HepG2 (cell line): ENCODE data around the gene BCAS3. TPM values are rescaled to one million over a fixed set of nuclear protein-coding genes. Genes with fewer than 3 reads are reported as not detected.

Experiments used
- ARHGAP35 ChIP-seq: sonication (generic); formaldehyde crosslinking; IDR thresholded peaks from 2 replicates; pipeline ENCODE4 v1.9.0; 2022; ENCODE audit warnings: mild to moderate bottlenecking, inconsistent platforms, moderate library complexity, missing genetic modification reagents, borderline replicate concordance
- CCDC6 ChIP-seq: sonication (generic); formaldehyde crosslinking; IDR thresholded peaks from 2 replicates; pipeline ENCODE4 v1.8.1; 2022; ENCODE audit warnings: mild to moderate bottlenecking, missing genetic modification reagents, moderate library complexity
- CENPX ChIP-seq: sonication (generic); formaldehyde crosslinking; IDR thresholded peaks from 2 replicates; pipeline ENCODE4 v1.9.0; 2021; ENCODE audit warnings: mild to moderate bottlenecking, missing genetic modification reagents, moderate library complexity
- FOXM1 ChIP-seq: sonication (generic); formaldehyde crosslinking; IDR thresholded peaks from 2 replicates; pipeline ENCODE4 v1.5.0; 2020; ENCODE audit warnings: missing genetic modification reagents
- MLLT10 ChIP-seq: sonication (generic); formaldehyde crosslinking; IDR thresholded peaks from 2 replicates; pipeline ENCODE4 v1.4.0; 2020; ENCODE audit warnings: missing genetic modification reagents
- PAF1 ChIP-seq: IDR thresholded peaks from 2 replicates; pipeline ENCODE4 v1.6.1; 2016; ENCODE audit warnings: missing genetic modification reagents, missing compliant biosample characterization
- PHF20 ChIP-seq: sonication (generic); formaldehyde crosslinking; IDR thresholded peaks from 2 replicates; pipeline ENCODE4 v1.5.0; 2020; ENCODE audit warnings: mild to moderate bottlenecking, missing genetic modification reagents
- PRMT3 ChIP-seq: sonication (generic); formaldehyde crosslinking; IDR thresholded peaks from 2 replicates; pipeline ENCODE4 v1.8.1; 2022; ENCODE audit warnings: low read depth, mild to moderate bottlenecking, moderate library complexity, missing genetic modification reagents, borderline replicate concordance
- RXRB ChIP-seq: IDR thresholded peaks from 2 replicates; pipeline ENCODE4 v1.6.1; 2016; ENCODE audit warnings: borderline replicate concordance, missing genetic modification reagents, missing compliant biosample characterization
- SMAD3 ChIP-seq: sonication (generic); formaldehyde crosslinking; IDR thresholded peaks from 2 replicates; pipeline ENCODE4 v1.4.0; 2020; ENCODE audit warnings: missing genetic modification reagents
- ZNF572 ChIP-seq: sonication (generic); formaldehyde crosslinking; IDR thresholded peaks from 2 replicates; pipeline ENCODE4 v1.5.1; 2020; ENCODE audit warnings: mild to moderate bottlenecking, missing genetic modification reagents
- ZNF577 ChIP-seq: sonication (generic); formaldehyde crosslinking; IDR thresholded peaks from 2 replicates; pipeline ENCODE4 v1.4.0; 2020; ENCODE audit warnings: mild to moderate bottlenecking, low read depth, missing genetic modification reagents, borderline replicate concordance
- ZNF709 ChIP-seq: sonication (generic); formaldehyde crosslinking; IDR thresholded peaks from 2 replicates; pipeline ENCODE4 v1.5.0; 2020; ENCODE audit warnings: mild to moderate bottlenecking, missing genetic modification reagents
- ZNF772 ChIP-seq: sonication (generic); formaldehyde crosslinking; IDR thresholded peaks from 2 replicates; pipeline ENCODE4 v1.5.0; 2020; ENCODE audit warnings: mild to moderate bottlenecking, missing genetic modification reagents
- ZNF780A ChIP-seq: sonication (generic); formaldehyde crosslinking; IDR thresholded peaks from 2 replicates; pipeline ENCODE4 v1.8.0; 2022; ENCODE audit warnings: mild to moderate bottlenecking, missing genetic modification reagents, moderate library complexity
- polyA plus RNA-seq, 8 experiments: library from polyadenylated mRNA; depleted of rRNA in 3 of 8; stranded (reverse) in 7 of 8; unstranded in 1 of 8; fragments of >200 nt; fragmentation: Illumina TruSeq in 4 of 8; extraction: Trizol in 4 of 8; gene quantifications; 2 replicates each; pipeline versions ENCODE4 v1.2.1 to v1.2.3, GENCODE V29; 2011 to 2016; ENCODE audit warnings: low read depth in 4 of 8, missing spikeins in 1 of 8, mixed read lengths in 1 of 8; ENCODE audit not compliant: insufficient read depth in 1 of 8
- total RNA-seq, 5 experiments: library from RNA; depleted of rRNA; stranded (reverse); fragments of >200 nt; fragmentation: Illumina TruSeq; extraction: Trizol; gene quantifications; 2 replicates each; pipeline ENCODE4 v1.2.3, GENCODE V29; 2016; ENCODE audit warnings: low read depth in 1 of 5
- TF ChIP-seq, protein P1 (sequence below): sonication (generic); formaldehyde crosslinking; IDR thresholded peaks from 2 replicates; pipeline ENCODE4 v1.4.0; 2020; ENCODE audit warnings: missing genetic modification reagents
- TF ChIP-seq, protein P2 (sequence below): IDR thresholded peaks from 2 replicates; pipeline ENCODE4 v1.6.1; 2016
- TF ChIP-seq, protein P3 (sequence below): sonication (generic); formaldehyde crosslinking; IDR thresholded peaks from 2 replicates; pipeline ENCODE4 v1.4.0; 2020; ENCODE audit warnings: missing genetic modification reagents, borderline replicate concordance
- TF ChIP-seq, protein P4 (sequence below): sonication (generic); formaldehyde crosslinking; IDR thresholded peaks from 2 replicates; pipeline ENCODE4 v1.9.0; 2021; ENCODE audit warnings: missing genetic modification reagents, borderline replicate concordance

The BCAS3 gene
- total and polyA plus RNA-seq, 2 of the 13 experiments (the other 11 are each of a cell fraction or from before 2014, with no cell fraction given) = 10.7 to 11.2 TPM

DNA sequence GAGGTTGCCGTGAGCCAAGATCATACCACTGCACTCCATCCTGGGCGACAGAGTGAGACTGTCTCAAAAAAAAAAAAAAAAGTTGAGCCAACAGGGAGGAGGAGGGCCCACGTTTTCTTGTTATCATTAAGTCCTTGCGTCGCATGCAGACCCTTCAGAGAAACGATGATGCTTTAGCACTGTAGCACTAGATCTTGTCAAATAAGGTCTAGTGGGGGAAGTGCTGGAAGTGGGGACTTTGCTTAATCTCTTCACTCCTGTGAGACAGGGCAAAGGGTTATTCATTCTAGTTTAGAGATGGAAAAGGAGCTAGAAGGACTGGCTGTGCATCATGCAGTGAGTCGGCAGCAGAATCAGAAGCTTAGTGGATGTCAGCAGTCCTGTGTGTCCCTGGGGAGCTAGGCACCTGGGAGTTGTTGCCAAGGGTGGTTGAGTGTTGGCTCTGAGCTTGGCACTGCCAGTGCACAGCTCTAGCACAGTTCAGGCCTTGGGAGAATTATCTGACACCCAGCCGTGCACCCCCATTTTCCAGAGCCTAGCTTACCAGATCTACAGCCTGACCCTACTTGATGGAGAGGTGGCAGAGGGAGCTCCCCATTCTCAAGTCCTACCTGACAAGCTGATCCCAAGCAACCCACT, 688.5 kb downstream of the BCAS3 start (continued):
- TF ChIP-seq, protein P1, sequence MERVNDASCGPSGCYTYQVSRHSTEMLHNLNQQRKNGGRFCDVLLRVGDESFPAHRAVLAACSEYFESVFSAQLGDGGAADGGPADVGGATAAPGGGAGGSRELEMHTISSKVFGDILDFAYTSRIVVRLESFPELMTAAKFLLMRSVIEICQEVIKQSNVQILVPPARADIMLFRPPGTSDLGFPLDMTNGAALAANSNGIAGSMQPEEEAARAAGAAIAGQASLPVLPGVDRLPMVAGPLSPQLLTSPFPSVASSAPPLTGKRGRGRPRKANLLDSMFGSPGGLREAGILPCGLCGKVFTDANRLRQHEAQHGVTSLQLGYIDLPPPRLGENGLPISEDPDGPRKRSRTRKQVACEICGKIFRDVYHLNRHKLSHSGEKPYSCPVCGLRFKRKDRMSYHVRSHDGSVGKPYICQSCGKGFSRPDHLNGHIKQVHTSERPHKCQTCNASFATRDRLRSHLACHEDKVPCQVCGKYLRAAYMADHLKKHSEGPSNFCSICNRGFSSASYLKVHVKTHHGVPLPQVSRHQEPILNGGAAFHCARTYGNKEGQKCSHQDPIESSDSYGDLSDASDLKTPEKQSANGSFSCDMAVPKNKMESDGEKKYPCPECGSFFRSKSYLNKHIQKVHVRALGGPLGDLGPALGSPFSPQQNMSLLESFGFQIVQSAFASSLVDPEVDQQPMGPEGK = no peak
- no peak for TF ChIP-seq ZNF772 (CRISPR knock-in tag)
- TF ChIP-seq, protein P2, sequence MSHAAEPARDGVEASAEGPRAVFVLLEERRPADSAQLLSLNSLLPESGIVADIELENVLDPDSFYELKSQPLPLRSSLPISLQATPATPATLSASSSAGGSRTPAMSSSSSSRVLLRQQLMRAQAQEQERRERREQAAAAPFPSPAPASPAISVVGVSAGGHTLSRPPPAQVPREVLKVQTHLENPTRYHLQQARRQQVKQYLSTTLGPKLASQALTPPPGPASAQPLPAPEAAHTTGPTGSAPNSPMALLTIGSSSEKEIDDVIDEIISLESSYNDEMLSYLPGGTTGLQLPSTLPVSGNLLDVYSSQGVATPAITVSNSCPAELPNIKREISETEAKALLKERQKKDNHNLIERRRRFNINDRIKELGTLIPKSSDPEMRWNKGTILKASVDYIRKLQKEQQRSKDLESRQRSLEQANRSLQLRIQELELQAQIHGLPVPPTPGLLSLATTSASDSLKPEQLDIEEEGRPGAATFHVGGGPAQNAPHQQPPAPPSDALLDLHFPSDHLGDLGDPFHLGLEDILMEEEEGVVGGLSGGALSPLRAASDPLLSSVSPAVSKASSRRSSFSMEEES (CRISPR knock-in tag) = no peak
- no peak for TF ChIP-seq RXRB (CRISPR knock-in tag)
- TF ChIP-seq, protein P3, sequence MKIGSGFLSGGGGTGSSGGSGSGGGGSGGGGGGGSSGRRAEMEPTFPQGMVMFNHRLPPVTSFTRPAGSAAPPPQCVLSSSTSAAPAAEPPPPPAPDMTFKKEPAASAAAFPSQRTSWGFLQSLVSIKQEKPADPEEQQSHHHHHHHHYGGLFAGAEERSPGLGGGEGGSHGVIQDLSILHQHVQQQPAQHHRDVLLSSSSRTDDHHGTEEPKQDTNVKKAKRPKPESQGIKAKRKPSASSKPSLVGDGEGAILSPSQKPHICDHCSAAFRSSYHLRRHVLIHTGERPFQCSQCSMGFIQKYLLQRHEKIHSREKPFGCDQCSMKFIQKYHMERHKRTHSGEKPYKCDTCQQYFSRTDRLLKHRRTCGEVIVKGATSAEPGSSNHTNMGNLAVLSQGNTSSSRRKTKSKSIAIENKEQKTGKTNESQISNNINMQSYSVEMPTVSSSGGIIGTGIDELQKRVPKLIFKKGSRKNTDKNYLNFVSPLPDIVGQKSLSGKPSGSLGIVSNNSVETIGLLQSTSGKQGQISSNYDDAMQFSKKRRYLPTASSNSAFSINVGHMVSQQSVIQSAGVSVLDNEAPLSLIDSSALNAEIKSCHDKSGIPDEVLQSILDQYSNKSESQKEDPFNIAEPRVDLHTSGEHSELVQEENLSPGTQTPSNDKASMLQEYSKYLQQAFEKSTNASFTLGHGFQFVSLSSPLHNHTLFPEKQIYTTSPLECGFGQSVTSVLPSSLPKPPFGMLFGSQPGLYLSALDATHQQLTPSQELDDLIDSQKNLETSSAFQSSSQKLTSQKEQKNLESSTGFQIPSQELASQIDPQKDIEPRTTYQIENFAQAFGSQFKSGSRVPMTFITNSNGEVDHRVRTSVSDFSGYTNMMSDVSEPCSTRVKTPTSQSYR (CRISPR knock-in tag) = no peak
- no peak for TF ChIP-seq PHF20
- TF ChIP-seq FOXM1 (CRISPR knock-in tag) = no peak
- TF ChIP-seq ZNF572 (CRISPR knock-in tag) = no peak
- TF ChIP-seq CCDC6 (CRISPR knock-in tag) = peak; percentile 4; the same call in 1 of the 2 replicates
- no peak for TF ChIP-seq MLLT10 (CRISPR knock-in tag)
- no peak for TF ChIP-seq ZNF709 (CRISPR knock-in tag)
- TF ChIP-seq PAF1 (CRISPR knock-in tag) = no peak
- TF ChIP-seq, protein P4, sequence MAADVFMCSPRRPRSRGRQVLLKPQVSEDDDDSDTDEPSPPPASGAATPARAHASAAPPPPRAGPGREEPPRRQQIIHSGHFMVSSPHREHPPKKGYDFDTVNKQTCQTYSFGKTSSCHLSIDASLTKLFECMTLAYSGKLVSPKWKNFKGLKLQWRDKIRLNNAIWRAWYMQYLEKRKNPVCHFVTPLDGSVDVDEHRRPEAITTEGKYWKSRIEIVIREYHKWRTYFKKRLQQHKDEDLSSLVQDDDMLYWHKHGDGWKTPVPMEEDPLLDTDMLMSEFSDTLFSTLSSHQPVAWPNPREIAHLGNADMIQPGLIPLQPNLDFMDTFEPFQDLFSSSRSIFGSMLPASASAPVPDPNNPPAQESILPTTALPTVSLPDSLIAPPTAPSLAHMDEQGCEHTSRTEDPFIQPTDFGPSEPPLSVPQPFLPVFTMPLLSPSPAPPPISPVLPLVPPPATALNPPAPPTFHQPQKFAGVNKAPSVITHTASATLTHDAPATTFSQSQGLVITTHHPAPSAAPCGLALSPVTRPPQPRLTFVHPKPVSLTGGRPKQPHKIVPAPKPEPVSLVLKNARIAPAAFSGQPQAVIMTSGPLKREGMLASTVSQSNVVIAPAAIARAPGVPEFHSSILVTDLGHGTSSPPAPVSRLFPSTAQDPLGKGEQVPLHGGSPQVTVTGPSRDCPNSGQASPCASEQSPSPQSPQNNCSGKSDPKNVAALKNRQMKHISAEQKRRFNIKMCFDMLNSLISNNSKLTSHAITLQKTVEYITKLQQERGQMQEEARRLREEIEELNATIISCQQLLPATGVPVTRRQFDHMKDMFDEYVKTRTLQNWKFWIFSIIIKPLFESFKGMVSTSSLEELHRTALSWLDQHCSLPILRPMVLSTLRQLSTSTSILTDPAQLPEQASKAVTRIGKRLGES (CRISPR knock-in tag) = no peak
- peak; percentile 8; the same call in 1 of the 2 replicates for TF ChIP-seq ZNF780A (CRISPR knock-in tag)
- TF ChIP-seq ZNF577 (CRISPR knock-in tag) = no peak
- TF ChIP-seq PRMT3 (CRISPR knock-in tag) = no peak; the same call in none of the 2 replicates
- no peak for TF ChIP-seq CENPX (CRISPR knock-in tag)
- 0 out of 2 replicates have a peak, but pooled peaks have one; percentile 18 for TF ChIP-seq ARHGAP35 (CRISPR knock-in tag)
- TF ChIP-seq SMAD3 (CRISPR knock-in tag) = no peak
